ENCODE data around the gene U2SURP.
"Not testable (repeated sequence)": the region's sequence is repeated elsewhere in the genome, so short reads cannot be mapped to it uniquely, and the experiment has no call there.

U2SURP gene

DNA sequence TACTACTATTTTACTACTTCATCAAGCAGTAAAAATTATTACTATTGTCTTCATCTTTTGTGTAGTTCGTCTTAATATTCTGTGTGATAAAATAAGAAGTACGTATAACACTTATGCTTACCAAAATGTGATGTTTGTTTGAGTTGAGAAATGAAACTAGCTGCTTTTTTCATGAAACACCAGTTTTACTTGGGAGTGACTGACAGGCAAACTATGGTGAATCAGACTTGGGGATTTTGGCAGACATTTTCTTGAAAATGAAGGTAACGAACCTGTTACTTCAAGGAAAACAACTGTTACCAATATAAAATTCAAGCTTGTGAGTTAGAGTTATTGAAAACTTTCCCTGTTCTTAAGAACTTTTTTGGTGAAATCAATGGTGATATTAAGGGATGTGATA is 10.3 kb downstream of the U2SURP start:
- no peak for DNase-seq

- no peak for DNase-seq
Measured at GRCh38 chr3:143014921-143015320, 13.6 kb downstream of the U2SURP start.

GRCh38 chr3:143016321-143016972 is 15.1 kb downstream of the U2SURP start:
- no peak for DNase-seq

DNA sequence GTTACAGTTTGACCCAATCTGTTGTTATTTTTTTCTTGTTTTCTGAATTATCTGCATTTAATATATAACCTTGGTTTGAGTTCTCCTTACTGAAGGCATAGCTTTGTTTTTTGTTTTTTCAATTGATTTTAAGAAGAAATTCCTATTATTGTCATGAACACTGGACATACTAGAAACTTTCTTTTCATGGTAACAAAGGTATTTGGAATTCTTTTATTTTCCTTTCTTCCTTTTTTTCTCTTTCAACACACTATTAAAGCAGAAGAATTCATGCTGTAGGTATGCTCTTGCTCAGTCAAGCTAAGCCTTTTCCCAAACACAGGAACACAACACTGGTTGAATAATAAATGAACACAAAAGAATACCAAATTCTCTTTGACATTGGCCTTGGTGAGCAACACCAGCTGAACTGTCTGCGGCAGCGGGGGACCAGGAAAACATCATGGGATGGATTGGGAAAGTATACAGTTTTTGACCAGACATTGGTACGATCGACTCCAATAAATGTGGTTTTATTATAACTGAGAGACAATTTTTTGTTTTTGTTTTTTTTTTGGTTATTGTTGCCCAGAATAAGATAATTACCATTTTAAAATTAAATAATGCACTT is 23.1 kb downstream of the U2SURP start:
- no peak for DNase-seq

DNA sequence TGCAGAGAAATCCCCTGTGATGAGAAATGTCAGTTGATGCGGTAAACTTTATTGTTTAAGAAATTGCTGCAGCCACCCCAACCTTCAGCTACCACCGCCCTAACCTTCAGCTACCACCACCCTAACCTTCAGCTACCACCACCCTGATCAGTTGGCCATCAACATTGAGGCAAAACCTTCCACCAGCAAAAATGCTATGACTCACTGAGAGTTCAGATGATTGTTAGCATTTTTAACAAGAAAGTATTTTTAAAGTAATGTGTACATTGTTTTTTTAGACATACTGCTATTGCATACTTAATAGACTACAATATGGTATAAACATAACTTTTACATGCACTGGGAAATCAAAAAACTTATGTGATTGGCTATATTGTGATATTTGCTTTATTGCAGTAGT is 30.0 kb downstream of the U2SURP start:
- no peak for DNase-seq

DNA sequence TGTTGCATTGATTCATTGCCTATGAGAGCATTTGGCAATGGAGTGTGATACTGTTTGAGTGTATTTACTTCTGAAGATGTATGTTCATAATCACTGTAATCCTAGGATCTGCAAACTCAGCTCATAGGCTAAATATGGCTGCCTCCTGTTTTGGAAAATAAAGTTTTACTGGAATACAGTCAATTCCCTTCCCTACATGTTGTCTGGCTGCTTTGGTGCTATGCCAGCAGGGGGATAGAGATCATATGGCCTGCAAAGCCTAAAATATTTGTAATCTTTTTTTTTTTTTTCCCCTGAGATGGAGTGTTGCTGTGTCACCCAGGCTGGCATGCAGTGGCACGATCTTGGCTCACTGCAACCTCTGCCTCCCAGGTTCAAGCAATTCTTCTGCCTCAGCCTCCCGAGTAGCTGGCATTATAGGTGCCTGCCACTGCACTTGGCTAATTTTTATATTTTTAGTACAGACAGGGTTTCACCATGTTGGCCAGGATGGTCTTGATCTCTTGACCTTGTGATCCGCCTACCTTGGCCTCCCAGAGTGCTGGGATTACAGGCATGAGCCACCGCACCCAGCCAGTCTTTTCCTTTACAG is 30.5 kb downstream of the U2SURP start:
- DNase-seq = not testable (repeated sequence)

GRCh38 chr3:143035466-143036211 is 34.3 kb downstream of the U2SURP start:
- DNase-seq = no peak

DNA sequence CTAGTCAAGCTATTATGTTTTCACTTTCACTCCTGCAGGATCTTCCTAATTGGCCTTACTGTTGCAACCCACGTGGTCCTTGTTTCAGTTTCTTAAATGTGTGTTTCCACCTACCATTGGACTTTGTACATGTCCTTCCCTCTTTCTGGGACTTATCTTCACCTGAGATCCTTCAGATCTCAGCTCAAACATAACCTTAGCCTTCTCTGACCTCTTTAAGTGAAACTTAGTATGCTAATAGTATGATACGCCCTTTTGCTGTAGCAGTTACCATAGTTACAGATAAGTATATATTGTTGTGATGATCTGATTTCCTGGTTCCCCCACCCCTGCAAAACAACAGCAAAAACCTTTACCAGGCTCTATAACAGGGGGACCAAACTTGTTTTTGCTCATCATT is 35.2 kb downstream of the U2SURP start:
- no peak for DNase-seq

GRCh38 chr3:143037867-143038266 is 36.5 kb downstream of the U2SURP start:
- DNase-seq = no peak

GRCh38 chr3:143040261-143040879 is 39.0 kb downstream of the U2SURP start:
- no peak for DNase-seq

DNA sequence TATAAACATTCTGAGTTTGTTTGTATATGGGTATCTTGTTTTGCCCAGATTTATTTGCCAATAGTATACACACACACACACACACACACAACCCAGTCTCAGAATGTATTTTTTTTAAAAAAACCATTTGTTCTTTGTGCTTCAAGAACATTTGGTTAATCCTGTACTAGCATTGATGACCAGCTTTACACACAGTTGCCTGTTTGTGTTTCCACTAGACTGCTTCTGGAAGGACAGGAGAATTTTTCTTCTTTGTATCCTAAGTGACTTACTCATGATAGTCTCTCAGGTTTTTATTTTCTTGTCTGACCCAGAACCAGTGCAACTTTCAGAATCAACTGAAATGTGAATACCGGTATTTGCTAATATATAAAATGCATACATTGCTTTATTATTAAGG is 40.5 kb downstream of the U2SURP start:
- DNase-seq = no peak

DNA sequence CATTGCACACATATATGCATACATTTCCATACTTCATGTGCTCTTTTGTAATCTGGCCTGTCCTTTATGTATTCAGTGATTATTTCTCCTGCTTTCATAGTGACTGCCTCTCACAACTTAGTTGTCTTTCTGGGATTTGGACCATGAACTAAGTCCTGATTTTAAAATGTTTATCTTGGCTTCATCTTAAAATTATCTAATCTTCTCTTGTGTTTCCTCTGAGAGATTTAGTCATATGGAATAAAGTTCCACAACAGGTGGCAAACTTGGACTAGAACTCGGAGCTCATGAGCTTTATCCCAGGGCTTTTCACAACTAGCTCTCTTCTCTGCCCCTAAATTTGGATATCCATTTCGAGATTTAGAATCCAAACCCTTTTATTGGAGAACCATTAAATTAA is 44.3 kb downstream of the U2SURP start:
- DNase-seq = no peak

DNA sequence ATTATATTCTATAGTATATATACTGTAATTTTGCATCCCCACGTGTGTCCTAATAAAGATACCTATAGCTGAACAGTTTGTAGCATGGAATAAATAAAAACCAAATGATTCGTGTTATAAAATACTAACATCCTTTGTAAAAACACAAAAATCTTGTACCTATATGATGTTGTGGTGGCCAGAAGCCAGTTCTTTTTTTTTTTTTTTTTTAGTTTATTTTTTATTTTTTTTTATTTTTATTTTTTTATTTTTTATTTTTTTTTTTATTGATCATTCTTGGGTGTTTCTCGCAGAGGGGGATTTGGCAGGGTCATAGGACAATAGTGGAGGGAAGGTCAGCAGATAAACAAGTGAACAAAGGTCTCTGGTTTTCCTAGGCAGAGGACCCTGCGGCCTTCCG is 44.7 kb downstream of the U2SURP start:
- DNase-seq = not testable (repeated sequence)

GRCh38 chr3:143054011-143054410 is 52.6 kb downstream of the U2SURP start:
- DNase-seq = no peak

DNA sequence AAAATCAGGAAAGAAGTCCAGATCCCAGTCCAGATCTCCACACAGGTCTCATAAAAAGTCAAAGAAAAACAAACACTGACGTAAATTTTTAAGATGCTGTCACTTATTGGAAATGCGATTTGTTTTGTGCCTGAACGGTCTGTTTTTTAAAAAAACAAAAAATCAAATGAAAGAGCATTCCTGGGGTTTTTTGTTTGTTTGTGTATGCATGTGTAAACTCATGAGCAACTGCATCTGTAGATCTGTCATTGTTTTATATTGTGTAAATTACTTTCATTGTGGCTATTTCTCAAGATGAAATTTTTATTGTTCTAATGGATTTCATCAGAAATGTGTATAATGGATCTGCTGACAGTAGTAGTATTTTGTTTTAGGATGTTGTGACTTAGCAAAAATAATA is 55.0 kb downstream of the U2SURP start:
- DNase-seq = no peak

- no peak for DNase-seq
Measured at GRCh38 chr3:143060906-143061305, 59.5 kb downstream of the U2SURP start.

DNA sequence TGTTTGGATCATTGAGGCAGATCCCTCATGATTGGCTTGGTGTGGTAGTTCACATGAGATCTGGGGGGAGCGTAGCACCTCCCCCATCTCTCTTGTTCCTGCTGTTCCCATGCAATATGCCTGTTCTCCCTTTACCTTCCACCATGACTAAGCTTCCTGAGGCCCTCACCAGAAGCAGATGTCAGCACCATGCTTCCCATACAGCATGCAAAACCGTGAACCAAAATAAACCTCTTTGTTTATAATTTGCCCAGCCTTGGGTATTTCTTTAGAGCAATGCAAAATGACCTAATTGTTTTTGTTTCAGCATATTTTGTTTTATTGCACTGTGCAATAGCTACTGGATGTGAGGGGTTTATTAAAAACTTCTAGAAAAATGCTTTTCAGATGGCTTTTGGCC is 61.6 kb downstream of the U2SURP start:
- no peak for DNase-seq

- DNase-seq = no peak
Measured at GRCh38 chr3:143064777-143065176, 63.4 kb downstream of the U2SURP start.

- DNase-seq = no peak
Measured at GRCh38 chr3:143065364-143065763, 64.0 kb downstream of the U2SURP start.

DNA sequence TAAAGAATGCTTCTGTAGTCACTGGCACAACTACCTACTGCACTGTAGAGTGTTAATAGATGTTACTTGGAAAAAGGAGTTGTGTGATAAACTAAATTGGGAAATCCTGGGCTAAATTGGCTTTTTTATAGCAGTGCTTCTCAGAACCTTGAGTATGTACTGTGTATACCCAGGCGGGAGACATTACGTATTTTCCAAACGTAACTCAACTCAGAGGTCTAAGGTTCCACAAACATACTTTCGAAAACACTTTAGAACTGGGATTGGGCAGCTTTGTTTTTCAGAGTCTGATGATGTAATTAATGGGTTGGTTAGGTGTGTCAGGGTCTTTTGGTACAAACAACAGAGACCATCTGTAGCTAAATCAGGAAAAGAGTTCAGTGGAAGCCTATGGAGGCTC is 64.7 kb downstream of the U2SURP start:
- DNase-seq = no peak

DNA sequence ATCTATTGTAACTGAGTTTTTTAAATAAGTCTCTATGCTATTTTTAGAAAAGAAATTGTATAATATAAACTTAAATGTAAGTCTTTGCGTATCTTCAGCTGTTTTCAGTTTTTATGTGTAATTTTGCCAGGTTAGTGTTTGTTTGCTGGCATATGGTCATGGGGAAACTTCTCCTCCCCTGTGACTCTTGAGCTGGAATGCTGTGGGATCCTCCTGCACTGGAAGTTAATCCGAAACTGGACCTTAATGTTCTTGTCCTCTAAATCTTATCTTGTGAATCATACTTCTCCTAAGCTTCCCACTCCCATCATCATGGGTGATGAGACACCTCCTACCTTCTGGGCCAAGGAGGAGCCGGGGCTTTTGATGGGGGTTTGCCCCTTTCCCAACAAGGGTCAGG is 65.8 kb downstream of the U2SURP start:
- no peak for DNase-seq

DNA sequence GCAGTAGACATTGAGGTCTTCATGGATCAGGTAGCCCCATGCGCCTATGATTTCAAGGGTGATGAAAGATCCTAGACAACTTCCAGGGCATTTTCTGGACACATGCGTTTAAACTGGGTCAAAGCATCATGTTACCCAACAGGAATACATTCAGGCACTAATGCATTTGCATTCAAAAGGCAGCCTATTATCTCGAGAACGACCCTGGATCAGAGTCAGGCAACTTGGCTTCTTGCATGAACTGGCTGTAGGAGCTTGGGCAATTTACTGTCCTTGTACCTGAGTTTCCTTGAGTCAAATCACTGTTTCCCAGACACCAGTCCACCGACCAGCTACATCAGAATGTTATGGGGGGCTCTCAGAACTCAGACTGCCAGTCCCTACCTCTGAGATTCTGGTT is 66.7 kb downstream of the U2SURP start:
- DNase-seq = no peak

Measured in amygdala (tissue), 56 donors.